Epidermal melanocyte (primary cell): ENCODE results near the gene RABGAP1L.
A peak's percentile ranks its signal among the peaks of the same experiment; 100 is the strongest.
"Not testable (repeated sequence)": the region's sequence is repeated elsewhere in the genome, so short reads cannot be mapped to it uniquely, and the experiment has no call there.

Source experiments
- DNase-seq: peaks from one replicate; pipeline ENCODE4 v3.0.0; 2011; ENCODE audit warnings: low spot score; ENCODE audit not compliant: insufficient read length

Gene RABGAP1L

GRCh38 chr1:174702011-174702410 is 542.7 kb downstream of the RABGAP1L start:
- no peak for DNase-seq

DNA sequence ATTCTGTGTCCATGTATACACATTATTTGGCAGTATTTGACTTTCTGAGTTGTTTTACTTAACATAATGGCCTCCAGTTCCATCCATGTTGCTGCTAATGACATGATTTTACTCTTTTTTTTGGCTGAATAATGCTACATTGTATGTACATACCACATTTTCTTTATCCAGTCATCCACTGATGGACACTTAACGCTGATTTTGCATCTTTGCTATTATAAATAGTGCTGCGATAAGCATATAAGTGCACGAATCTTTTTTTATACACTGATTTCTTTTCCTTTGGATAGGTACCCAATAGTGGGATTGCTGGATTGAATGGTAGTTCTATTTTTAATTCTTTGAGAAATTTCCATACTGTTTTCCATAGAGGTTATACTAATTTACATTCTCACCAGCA is 544.0 kb downstream of the RABGAP1L start:
- DNase-seq: no peak

DNA sequence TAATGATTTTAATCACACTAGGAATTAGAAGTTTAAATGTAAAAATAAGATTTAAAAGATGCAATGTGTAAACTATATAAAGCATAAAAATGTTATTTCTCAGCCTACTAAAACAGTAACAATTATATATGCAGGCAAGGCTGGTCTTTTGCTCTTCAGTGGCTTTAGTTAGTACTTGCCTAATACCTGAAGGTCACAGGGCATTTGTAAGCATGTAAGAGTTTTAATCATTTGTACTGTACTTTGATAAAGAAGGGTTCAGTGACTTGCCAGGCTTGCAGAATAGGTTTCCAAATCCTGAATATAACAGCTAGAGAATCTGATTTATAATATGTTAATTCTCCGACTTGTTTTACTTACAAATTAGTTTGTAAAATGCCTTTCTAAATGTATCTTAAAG is 545.0 kb downstream of the RABGAP1L start:
- no peak for DNase-seq

DNA sequence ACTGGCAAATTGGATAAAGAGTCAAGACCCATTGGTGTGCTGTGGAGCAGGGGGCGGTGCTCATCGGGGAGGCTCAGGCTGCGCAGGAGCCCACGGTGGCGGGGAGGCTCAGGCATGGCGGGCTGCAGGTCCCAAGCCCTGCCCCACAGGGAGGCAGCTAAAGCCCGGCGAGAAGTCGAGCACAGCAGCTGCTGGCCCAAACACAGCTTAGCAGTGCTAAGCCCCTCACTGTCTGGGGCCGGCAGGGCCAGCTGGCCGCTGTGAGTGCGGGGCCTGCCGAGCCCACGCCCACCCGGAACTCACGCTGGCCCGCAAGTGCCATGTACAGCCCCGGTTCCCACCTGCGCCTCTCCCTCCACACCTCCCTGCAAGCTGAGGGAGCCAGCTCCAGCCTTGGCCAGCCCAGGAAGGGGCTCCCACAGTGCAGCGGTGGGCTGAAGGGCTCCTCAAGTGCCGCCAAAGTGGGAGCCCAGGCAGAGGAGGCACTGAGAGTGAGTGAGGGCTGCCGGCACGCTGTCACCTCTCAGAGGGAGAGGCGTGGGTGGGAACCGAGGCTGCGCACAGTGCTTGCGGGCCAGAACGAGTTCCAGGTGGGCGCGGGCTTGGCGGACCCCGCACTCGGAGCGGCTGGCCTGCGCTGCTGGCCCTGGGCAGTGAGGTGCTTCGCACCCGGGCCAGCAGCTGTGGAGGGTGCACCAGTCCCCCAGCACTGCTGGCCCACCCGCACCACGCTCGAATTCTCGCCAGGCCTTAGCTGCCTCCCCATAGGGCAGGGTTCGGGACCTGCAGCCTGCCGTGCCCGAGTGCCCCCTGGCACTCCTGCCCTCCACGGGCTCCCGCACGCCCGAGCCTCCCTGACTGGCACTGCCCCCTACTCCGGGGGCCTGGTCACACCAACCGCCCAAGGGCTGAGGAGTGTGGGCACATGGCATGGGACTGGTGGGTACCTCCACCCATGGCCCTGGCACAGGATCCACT is 551.8 kb downstream of the RABGAP1L start:
- DNase-seq: no peak

- DNase-seq: not testable (repeated sequence)
These were observed 552.5 kb downstream of the RABGAP1L start for GRCh38 chr1:174711848-174712247.

- DNase-seq: no peak
These were observed 553.2 kb downstream of the RABGAP1L start for GRCh38 chr1:174712541-174712940.

- peak; percentile 47 for DNase-seq
These were observed 554.5 kb downstream of the RABGAP1L start for GRCh38 chr1:174713796-174714195.

DNA sequence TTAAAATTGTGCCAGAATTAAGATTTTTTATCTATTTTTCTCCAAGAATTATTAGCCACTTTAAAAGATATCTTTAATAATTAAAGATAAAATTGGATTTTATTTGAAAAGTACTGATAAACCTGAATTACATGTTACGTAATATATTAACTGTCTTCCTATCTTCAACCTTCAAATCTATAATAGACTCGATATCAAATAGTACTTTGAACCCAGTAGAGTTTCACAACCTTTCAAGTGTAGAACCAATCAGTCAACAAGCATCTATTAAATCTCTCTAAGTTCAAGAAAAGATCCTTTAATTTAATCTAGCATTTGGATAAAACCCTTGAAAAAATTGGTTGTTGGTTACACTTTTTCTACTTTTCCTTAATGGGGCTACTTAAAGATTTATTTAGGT is 559.9 kb downstream of the RABGAP1L start:
- DNase-seq: no peak

DNA sequence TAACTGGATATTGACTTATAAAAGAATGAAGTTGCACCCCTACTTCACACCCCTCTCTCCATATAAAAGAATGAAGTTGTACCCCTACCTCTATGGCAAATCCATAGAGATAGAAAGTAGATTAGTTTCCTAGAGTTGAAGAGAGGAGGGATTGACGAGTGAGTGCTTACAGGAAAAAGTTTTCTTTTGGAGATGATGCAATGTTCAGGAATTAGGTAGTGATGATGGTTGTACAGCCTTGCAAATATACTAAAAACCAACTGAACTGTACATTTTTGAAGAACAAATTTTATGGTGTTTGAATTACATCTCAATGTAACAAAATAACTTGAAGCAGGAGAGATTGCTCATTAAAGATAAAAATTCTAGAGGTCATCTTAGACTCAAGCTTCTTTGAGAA is 561.3 kb downstream of the RABGAP1L start:
- no peak for DNase-seq

GRCh38 chr1:174721246-174721645 is 561.9 kb downstream of the RABGAP1L start:
- no peak for DNase-seq

DNA sequence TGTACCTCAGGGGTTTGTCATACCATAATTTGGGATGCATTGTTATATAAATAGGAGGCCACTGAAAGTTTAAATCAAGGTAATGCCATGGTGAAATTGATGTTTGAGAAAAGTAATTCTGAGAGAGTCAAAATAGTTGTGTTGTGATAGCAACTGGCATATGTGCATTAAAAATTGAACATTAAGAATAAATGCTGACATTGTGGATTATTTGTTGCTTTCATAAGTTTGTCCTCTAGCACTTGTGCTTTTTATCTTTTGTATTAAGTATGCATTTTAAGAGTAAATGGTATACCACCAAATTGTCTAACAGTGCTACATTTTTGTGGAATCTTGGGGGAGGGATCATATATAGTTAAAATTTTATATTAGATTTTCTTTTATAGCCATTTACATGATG is 564.5 kb downstream of the RABGAP1L start:
- DNase-seq: no peak

DNA sequence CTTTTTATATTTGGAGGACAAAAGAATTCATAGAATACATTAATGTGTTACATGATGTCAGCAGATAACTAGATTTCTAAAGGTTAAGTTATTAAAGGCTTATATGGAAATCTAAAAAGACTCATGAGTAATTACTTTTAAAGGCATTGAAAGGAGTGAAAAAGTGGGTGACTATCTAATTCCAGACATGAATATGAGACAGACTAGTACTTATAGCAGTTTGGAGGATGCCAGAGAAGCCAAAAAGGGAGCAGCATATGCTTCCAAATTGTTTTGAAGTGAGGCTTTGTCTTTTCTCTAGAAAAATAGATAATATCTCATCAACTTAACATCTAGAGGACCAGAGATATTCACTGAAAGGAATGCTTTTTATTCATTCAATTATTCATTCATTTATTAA is 564.9 kb downstream of the RABGAP1L start:
- no peak for DNase-seq

- no peak for DNase-seq
These were observed 567.0 kb downstream of the RABGAP1L start for GRCh38 chr1:174726167-174726879.

- no peak for DNase-seq
These were observed 567.7 kb downstream of the RABGAP1L start for GRCh38 chr1:174726880-174727585.

DNA sequence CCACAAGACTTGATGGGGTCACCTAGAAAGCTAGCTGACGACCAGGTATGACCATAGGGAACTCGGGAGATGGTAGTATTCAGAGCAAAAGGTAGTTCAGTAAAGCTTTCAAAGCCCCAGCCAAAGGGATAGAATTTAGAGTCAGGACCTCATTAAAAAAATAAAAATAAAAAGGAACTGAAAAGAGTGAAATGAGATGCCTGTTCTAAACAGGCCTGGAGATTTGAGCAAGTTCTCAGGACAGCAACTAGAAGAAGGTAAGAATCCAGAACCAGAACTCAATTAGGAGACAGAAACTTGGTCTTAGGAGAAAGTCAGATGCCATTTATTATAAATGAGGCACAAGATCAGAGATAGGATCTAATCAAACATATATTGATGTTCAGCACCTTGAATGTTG is 575.0 kb downstream of the RABGAP1L start:
- no peak for DNase-seq

GRCh38 chr1:174736831-174737230 is 577.5 kb downstream of the RABGAP1L start:
- DNase-seq: no peak

DNA sequence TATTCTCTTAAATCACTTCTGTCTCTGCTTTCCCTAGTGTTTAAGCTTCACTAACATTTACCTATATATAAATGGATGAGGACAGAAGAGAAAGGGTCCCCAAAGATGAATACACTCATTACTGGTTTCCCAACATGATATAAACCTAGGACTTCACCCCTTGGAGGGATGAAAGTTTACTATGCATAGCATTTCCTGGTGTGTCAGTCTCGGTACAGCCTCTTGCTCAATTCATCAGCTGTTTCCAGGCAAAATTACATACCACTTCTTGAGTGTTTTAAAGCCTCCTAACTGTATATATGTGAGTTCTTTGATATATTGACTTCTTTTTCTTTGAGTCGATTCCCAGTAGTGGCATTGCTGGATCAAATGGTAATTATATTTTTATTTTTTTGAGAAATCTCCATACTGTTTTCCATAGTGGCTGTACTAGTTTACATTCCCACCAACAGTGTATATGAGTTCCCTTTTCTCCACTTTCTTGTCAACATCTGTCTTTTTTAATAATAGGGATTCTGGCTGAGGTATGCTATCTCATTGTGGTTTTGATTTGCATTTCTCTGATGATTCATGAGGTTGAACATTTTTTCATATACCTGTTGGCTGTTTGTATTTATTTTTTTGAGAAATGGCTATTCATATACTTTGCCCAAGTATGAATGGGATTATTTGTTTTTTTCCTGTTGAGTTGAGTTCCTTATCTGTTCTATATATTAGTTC is 581.1 kb downstream of the RABGAP1L start:
- DNase-seq: no peak

- DNase-seq: no peak
These were observed 583.7 kb downstream of the RABGAP1L start for GRCh38 chr1:174742805-174743653.

GRCh38 chr1:174743654-174744561 is 584.6 kb downstream of the RABGAP1L start:
- DNase-seq: no peak
